Mammary epithelial cell (primary cell): ENCODE data around the gene RPP40.

ENCODE experiments used
- EZH2 ChIP-seq: IDR thresholded peaks from 2 replicates; pipeline ENCODE4 v1.6.1; 2012; ENCODE audit warnings: low read length, inconsistent platforms, borderline replicate concordance
- TF ChIP-seq, protein P1 (sequence below), 2 donors: IDR thresholded peaks in 1 of 2; conservative IDR thresholded peaks in 1 of 2; 2 replicates each; pipeline ENCODE4 v1.5.1; 2011 to 2012; ENCODE audit warnings: inconsistent platforms in 2 of 2, low read length in 2 of 2, mild to moderate bottlenecking in 2 of 2, control low read depth in 1 of 2, low read depth in 1 of 2; ENCODE audit not compliant: insufficient read depth in 1 of 2; ENCODE audit errors: extremely low read depth in 1 of 2

- no peak for TF ChIP-seq EZH2
- TF ChIP-seq, protein P1, sequence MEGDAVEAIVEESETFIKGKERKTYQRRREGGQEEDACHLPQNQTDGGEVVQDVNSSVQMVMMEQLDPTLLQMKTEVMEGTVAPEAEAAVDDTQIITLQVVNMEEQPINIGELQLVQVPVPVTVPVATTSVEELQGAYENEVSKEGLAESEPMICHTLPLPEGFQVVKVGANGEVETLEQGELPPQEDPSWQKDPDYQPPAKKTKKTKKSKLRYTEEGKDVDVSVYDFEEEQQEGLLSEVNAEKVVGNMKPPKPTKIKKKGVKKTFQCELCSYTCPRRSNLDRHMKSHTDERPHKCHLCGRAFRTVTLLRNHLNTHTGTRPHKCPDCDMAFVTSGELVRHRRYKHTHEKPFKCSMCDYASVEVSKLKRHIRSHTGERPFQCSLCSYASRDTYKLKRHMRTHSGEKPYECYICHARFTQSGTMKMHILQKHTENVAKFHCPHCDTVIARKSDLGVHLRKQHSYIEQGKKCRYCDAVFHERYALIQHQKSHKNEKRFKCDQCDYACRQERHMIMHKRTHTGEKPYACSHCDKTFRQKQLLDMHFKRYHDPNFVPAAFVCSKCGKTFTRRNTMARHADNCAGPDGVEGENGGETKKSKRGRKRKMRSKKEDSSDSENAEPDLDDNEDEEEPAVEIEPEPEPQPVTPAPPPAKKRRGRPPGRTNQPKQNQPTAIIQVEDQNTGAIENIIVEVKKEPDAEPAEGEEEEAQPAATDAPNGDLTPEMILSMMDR (conservative IDR thresholded peaks at IDR 0.05 in 1 of 2, IDR thresholded peaks at IDR 0.05 in 1 of 2; ENCODE audit: extremely low read depth in 1 of 2, insufficient read depth in 1 of 2, low read depth in 1 of 2, low read length in 2 of 2): no peak
Observed at GRCh38 chr6:5028301-5028700, 24.5 kb upstream of the RPP40 start.
